ENCODE measurements around the gene PRKN.

PRKN gene

DNA sequence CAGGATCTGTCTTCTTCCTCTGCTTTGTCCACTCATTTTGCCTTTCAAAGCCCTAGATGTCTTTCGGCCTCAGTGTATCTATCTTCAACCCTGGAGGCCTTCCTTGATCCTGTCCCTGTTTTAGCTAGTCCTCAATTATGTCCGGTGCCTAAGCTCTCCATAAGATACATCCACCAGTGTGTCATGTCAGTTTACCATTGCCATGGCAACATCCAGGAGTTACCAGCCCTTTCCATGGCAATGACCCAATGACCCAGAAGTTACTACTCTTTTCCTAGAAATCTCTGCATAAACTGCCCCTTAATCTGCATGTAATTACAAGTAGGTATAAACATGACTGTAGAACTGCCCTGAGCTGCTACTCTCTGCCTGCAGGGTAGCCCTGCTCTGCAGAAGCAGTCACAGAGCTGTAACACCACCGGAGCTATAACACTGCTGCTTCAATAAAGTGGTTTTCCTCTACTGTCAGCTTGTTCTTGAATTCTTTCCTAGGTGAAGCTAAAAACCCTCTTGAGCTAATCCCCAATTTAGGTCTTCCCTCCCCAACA, 741.6 kb downstream of the PRKN start:
- H3K36me3 ChIP-seq (ENCODE audit: insufficient read depth, low read length), result no peaks in the 10 kb centered on the region
- H3K9ac ChIP-seq (ENCODE audit: low read depth, low read length), result no peak overlapping the region
- no peaks in the 10 kb centered on the region for H3K4me1 ChIP-seq (ENCODE audit: insufficient read depth, low read length)
- no peaks in the 10 kb centered on the region for H3K9me3 ChIP-seq (ENCODE audit: control insufficient read depth, insufficient read depth, low read length)

DNA sequence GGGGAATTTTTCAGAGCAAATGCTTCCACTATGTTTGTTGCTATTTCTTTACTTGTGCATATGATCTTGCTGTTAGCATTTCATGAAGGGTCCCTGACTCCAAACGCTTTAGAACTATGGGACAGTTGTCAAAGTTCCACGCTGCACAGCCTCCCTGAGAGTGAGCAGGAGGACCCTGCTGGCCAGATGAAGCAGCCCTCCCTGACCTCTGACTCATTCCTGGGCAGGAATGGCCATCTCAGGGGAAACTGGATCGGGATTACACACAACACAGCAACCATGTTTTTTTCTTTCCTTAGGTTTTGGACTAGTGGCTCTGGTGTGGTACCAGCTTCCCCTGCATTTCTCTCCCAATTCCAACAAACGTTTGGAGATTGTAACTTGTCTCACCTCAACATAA, 742.9 kb downstream of the PRKN start:
- H3K36me3 ChIP-seq (ENCODE audit: insufficient read depth, low read length), result no peaks in the 10 kb centered on the region
- H3K9me3 ChIP-seq (ENCODE audit: control insufficient read depth, insufficient read depth, low read length), result no peaks in the 10 kb centered on the region
- H3K9ac ChIP-seq (ENCODE audit: low read depth, low read length), result no peak overlapping the region
- no peaks in the 10 kb centered on the region for H3K4me1 ChIP-seq (ENCODE audit: insufficient read depth, low read length)

DNA sequence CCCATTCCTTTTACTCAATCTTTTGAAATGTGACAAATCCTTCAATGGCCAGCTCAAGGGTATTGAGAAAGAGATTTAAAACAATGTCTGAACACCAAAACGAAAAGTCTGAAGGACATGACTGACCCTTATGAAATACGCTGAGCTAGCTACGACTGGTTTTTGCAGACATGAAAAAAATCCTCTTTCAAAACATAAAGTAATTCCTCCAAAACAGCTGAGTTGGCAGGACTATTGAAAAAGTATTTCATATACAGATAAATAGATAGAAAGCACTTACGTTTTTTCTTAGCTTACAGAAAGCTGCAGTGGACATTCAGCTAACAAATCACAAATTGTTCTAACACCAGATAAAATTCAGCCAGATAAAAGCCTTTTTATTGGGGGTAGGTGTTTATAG, 751.0 kb downstream of the PRKN start:
- 0 out of 2 replicates have a peak, but pooled peaks cover 3% of the 10 kb centered on the region for H3K4me1 ChIP-seq (ENCODE audit: insufficient read depth, low read length)
- no peaks in the 10 kb centered on the region for H3K36me3 ChIP-seq (ENCODE audit: insufficient read depth, low read length)
- H3K9ac ChIP-seq (ENCODE audit: low read depth, low read length), result no peak overlapping the region
- 0 out of 2 replicates have a peak, but pooled peaks cover 4% of the 10 kb centered on the region for H3K9me3 ChIP-seq (ENCODE audit: control insufficient read depth, insufficient read depth, low read length)

DNA sequence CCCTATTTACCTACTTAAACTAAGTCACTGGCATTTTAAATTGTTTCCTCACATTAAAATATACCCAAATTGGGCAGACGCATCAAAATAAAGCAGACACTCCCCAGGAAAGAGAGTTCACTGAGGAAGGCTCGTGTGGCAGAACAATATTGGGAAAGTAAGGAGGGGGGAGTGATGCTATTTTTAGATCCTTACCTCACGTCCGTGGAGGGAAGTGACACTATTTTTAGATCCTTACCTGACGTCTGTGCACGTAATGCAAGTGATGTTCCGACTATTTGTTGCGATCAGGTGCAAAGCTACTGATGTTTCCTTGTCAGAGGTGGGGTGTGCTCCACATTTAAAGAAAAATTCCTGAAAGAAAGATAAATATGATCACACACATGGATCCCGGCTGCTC, 754.5 kb downstream of the PRKN start:
- H3K9ac ChIP-seq (ENCODE audit: low read depth, low read length), result no peak overlapping the region
- H3K36me3 ChIP-seq (ENCODE audit: insufficient read depth, low read length), result no peaks in the 10 kb centered on the region
- H3K9me3 ChIP-seq (ENCODE audit: control insufficient read depth, insufficient read depth, low read length), result 0 out of 2 replicates have a peak, but pooled peaks cover 4% of the 10 kb centered on the region
- 0 out of 2 replicates have a peak, but pooled peaks cover 3% of the 10 kb centered on the region for H3K4me1 ChIP-seq (ENCODE audit: insufficient read depth, low read length)

DNA sequence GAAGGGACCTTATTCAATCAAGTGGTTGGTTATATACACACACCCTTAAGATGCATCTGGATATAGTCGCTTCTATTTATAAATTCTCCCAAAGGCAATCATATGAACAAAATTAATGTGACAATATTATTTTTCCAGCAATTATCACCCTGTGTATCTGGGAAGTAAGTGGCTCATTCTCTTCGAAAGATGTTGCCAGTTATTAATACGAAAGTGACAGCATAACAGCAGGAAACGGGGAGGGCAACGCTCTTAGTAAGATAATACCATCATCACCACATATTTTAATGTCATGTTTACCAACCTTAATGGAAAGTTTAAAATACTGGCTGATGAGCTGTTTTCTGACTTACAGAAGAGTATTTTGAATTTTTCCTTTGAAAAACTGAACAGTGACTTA, 756.5 kb downstream of the PRKN start:
- H3K36me3 ChIP-seq (ENCODE audit: insufficient read depth, low read length), result no peaks in the 10 kb centered on the region
- 0 out of 2 replicates have a peak, but pooled peaks cover 3% of the 10 kb centered on the region for H3K4me1 ChIP-seq (ENCODE audit: insufficient read depth, low read length)
- no peak overlapping the region for H3K9ac ChIP-seq (ENCODE audit: low read depth, low read length)
- H3K9me3 ChIP-seq (ENCODE audit: control insufficient read depth, insufficient read depth, low read length), result no peaks in the 10 kb centered on the region

DNA sequence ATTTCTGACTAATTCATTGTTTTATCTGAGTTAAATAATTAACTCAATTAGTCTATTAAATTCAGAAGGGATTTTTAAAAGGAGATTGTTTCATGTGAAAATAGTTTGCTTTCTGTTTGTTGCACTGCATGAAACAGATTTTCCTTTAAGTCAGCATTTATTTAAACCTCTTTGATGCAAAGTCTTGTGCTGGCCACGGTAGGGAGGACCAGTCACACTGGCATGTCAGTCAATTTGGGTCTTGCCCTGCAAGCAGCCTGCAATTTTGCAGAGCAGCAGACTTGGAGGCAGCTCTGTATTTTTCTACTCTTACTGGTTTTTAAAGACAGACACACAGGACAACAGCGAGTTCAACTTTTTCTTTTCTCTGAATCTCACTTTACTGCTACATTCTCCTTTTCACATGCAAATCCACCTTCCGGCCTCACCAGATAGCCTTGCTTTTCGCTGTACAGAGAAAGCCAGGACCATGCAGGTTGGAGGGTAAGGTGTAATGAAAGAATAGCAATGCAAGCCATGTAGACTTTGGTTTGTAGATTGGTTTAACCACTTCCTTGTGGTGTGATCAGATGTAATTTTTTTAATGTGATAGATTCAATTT, 763.8 kb downstream of the PRKN start:
- H3K36me3 ChIP-seq (ENCODE audit: insufficient read depth, low read length), result no peaks in the 10 kb centered on the region
- no peaks in the 10 kb centered on the region for H3K9me3 ChIP-seq (ENCODE audit: control insufficient read depth, insufficient read depth, low read length)
- no peak overlapping the region for H3K9ac ChIP-seq (ENCODE audit: low read depth, low read length)
- peaks cover 5% of the 10 kb centered on the region for H3K4me1 ChIP-seq (ENCODE audit: insufficient read depth, low read length)

DNA sequence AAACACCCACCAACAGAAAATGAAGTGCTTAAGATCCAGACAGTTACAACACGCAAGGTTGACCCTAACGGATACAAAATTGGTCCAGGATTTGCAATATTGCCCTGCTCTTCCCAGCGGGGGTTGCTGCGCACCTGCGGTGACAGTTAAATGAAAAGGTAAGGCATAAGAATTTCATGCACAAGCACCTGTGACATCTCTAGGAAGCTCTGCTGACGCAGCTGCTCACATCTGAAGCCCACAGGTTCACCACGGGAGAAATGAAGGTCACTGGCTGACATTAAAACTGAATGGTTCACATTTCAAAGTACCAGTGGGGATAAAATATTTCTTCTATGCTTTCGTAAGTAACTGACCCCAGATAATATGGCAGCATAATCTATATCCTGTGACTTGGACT, 764.4 kb downstream of the PRKN start:
- peaks cover 5% of the 10 kb centered on the region for H3K4me1 ChIP-seq (ENCODE audit: insufficient read depth, low read length)
- H3K9me3 ChIP-seq (ENCODE audit: control insufficient read depth, insufficient read depth, low read length), result no peaks in the 10 kb centered on the region
- no peaks in the 10 kb centered on the region for H3K36me3 ChIP-seq (ENCODE audit: insufficient read depth, low read length)
- H3K9ac ChIP-seq (ENCODE audit: low read depth, low read length), result no peak overlapping the region

DNA sequence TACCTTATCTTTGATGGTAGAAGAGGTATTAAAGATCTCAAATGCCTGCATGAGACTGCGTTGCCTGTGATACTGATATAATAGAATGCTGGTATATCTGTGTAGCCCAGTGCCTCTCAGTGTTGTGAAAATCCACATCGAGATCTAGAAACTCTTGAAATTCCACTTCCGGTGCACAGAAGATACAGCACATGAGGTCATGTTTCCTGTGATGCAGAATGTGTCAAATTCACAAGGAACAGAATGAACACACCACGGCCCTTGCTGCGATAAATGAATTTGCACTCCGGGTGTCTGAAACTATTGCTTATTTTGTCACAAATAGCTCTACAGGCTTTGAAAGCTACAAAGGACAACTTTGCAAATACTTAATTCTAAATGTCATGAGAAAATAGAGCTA, 765.8 kb downstream of the PRKN start:
- Histone ChIP-seq H3K9ac (ENCODE audit: low read depth, low read length) (no peak overlapping the region), H3K4me1 (ENCODE audit: insufficient read depth, low read length) (peaks cover 5% of the 10 kb centered on the region), H3K36me3 (ENCODE audit: insufficient read depth, low read length) (no peaks in the 10 kb centered on the region), H3K9me3 (ENCODE audit: control insufficient read depth, insufficient read depth, low read length) (no peaks in the 10 kb centered on the region)

DNA sequence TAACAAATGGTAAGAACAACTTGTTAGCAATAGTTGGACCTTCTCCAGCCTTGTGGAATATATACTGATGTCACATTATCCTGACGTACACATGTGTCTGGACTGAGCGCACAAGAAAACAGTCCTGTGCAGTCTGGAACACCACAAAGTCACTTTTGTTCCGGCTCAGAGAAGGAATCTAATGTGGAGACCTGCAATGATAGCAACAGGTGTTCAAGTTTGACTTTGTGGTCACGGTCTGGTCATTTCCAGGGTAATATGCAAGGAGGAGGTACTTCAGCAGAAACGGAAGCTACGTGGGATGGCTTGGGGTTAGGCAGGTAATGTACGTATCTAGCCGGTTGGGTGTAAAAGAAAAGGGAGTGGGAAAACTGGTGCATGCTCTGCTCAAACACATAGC, 766.5 kb downstream of the PRKN start:
- H3K9ac ChIP-seq (ENCODE audit: low read depth, low read length), result no peak overlapping the region
- H3K36me3 ChIP-seq (ENCODE audit: insufficient read depth, low read length), result no peaks in the 10 kb centered on the region
- peaks cover 5% of the 10 kb centered on the region for H3K4me1 ChIP-seq (ENCODE audit: insufficient read depth, low read length)
- no peaks in the 10 kb centered on the region for H3K9me3 ChIP-seq (ENCODE audit: control insufficient read depth, insufficient read depth, low read length)

DNA sequence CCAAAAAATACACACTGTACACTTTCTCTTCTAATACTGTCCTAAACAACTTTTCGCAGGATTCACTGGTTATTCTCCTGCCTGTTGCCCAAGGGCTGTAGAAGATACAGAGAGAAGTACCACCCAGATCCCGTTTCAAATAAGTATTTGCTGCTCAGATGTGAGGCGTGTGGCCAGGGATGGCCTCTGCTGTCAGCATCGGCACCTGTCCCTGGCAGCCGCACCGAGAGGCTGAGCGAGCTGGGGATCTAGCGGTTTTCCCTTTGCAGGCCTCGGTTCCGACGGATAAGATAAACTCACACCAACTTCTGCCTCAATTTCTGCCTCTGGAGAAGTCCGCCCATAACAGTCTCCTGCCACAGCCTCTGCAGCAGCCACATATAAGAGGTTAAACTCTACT, 768.5 kb downstream of the PRKN start:
- no peaks in the 10 kb centered on the region for H3K36me3 ChIP-seq (ENCODE audit: insufficient read depth, low read length)
- no peaks in the 10 kb centered on the region for H3K9me3 ChIP-seq (ENCODE audit: control insufficient read depth, insufficient read depth, low read length)
- no peak overlapping the region for H3K9ac ChIP-seq (ENCODE audit: low read depth, low read length)
- H3K4me1 ChIP-seq (ENCODE audit: insufficient read depth, low read length), result peaks cover 2% of the 10 kb centered on the region

DNA sequence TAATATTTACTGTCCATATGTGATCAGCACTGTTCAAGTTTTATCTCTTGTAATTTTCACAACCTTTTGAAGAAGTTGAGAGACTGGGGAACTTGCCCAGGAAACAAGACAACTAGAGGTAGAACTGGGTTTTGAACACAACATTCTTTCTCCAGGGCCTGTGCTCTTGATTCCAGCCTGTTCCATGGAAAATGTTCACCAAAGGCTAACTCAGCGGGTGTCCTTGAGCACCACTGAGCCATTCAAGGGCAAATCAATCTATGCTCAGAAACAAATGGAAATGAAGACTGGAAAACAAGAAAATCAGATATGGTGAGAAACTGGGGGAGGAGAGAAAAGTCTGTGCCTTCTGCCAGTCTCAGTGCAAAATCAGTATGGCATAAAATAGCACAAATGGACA, 771.5 kb downstream of the PRKN start:
- Histone ChIP-seq H3K9ac (ENCODE audit: low read depth, low read length) (no peak overlapping the region), H3K4me1 (ENCODE audit: insufficient read depth, low read length) (no peaks in the 10 kb centered on the region), H3K9me3 (ENCODE audit: control insufficient read depth, insufficient read depth, low read length) (no peaks in the 10 kb centered on the region), H3K36me3 (ENCODE audit: insufficient read depth, low read length) (no peaks in the 10 kb centered on the region)

DNA sequence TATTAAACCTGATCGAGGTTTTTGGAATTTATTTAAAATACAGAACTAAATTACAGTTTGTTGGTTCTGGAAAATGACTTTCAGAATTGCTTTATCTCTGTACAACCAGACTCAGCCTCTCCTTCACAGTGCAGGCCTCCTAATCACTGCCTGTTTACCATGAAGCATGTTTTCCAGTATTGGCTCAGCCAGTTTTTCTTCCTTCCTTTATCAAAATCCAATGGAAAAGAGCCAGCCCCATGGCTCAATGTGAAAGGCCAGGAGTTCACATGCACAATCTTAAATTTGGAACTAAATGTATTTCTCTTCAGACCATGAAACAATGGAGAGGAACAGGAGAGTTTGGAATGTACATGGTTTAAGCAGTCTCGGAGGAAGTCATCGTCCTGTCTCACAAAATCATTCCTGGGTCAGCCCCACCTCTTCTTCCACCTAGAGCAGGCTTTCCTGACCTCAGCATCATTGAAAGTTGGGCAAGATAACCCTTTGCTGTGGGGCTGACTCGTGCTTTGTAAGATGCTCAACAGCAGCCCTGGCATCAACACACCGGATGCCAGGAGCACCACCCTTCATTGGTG, 772.8 kb downstream of the PRKN start:
- H3K9ac ChIP-seq (ENCODE audit: low read depth, low read length), result no peak overlapping the region

DNA sequence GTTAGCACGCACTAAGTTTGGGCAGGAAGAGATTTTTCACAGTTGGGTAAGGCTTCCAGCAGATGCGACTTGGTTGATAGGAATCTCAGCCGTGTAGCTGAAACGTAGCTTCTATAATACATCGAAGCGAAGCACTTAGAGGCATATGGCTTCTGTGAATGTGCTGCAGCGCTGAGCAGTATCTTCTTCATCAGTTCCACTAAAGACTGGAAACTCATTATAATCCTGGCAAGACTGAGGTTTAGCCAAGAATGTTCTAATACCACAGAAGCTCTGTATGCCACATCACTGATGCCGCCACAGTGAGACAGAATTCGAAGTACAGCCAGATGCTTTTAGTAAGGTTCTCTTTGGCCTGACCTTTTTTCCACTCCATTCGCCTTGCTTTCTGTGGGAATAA, 773.5 kb downstream of the PRKN start:
- Histone ChIP-seq H3K9ac (ENCODE audit: low read depth, low read length) (no peak overlapping the region), H3K4me1 (ENCODE audit: insufficient read depth, low read length) (no peaks in the 10 kb centered on the region), H3K36me3 (ENCODE audit: insufficient read depth, low read length) (no peaks in the 10 kb centered on the region), H3K9me3 (ENCODE audit: control insufficient read depth, insufficient read depth, low read length) (no peaks in the 10 kb centered on the region)

More for the DNA sequence above, 772.8 kb downstream of the PRKN start:
- no peaks in the 10 kb centered on the region for H3K4me1 ChIP-seq (ENCODE audit: insufficient read depth, low read length)
- H3K36me3 ChIP-seq (ENCODE audit: insufficient read depth, low read length), result no peaks in the 10 kb centered on the region
- H3K9me3 ChIP-seq (ENCODE audit: control insufficient read depth, insufficient read depth, low read length), result no peaks in the 10 kb centered on the region

DNA sequence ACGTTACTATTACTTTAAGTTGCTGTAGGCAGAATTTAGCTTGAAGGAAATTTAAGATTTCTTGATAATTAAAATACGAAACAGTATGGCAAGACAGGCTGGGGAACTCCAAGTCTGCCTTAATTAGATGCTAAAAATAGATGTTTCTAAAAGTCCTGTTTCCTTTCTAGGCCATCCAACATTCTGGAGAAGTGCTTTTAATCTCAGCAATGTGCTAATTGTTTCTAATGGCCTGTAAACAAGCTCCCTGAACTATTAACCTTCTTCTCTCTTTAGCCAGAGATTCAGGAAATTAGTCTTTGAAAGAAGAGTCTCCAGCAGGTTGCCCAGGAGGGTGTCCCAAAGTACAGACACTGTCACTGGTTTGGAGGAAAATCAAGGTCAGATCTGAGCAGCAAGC, 776.4 kb downstream of the PRKN start:
- Histone ChIP-seq H3K4me1 (ENCODE audit: insufficient read depth, low read length) (no peaks in the 10 kb centered on the region; the same call in 1 of the 2 replicates), H3K9me3 (ENCODE audit: control insufficient read depth, insufficient read depth, low read length) (no peaks in the 10 kb centered on the region), H3K36me3 (ENCODE audit: insufficient read depth, low read length) (no peaks in the 10 kb centered on the region), H3K9ac (ENCODE audit: low read depth, low read length) (no peak overlapping the region)

DNA sequence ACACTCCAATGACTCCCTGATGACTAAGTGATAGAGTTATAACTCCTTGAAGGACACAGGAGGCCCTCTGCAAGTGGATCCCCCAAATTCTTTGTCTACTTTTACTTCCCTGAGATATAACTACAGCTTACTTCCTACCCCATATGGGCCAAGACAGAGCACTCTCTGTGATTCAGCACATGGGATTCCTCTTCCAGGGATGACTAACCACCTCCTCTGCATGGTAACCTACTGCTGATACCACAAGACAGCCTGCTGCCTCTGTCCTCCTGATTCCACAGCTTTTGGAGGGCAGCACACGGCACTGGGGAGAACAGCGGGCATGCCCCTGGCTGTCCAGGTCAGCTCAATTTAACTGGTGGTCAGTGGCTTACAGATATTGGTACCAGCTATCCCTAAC, 778.0 kb downstream of the PRKN start:
- H3K9me3 ChIP-seq (ENCODE audit: control insufficient read depth, insufficient read depth, low read length), result no peaks in the 10 kb centered on the region
- no peaks in the 10 kb centered on the region for H3K36me3 ChIP-seq (ENCODE audit: insufficient read depth, low read length)
- H3K9ac ChIP-seq (ENCODE audit: low read depth, low read length), result no peak overlapping the region
- H3K4me1 ChIP-seq (ENCODE audit: insufficient read depth, low read length), result no peaks in the 10 kb centered on the region; the same call in 1 of the 2 replicates
